AG10803 (cell line): ENCODE results near the gene VIPAS39.
A peak's percentile ranks its signal among the peaks of the same experiment; 100 is the strongest.

Source experiments
- DNase-seq: peaks from one replicate; pipeline ENCODE4 v3.0.0; 2010; ENCODE audit warnings: low read depth
- H3K4me3 ChIP-seq: 2 replicates; pipeline ENCODE4 v1.5.1; 2011; ENCODE audit warnings: mild to moderate bottlenecking, low read length, control low read depth
- TF ChIP-seq, protein P1 (sequence below): conservative IDR thresholded peaks from 2 replicates; pipeline ENCODE4 v1.5.1; 2011; ENCODE audit warnings: mild to moderate bottlenecking, low read length, control low read depth, inconsistent platforms

VIPAS39 gene

DNA sequence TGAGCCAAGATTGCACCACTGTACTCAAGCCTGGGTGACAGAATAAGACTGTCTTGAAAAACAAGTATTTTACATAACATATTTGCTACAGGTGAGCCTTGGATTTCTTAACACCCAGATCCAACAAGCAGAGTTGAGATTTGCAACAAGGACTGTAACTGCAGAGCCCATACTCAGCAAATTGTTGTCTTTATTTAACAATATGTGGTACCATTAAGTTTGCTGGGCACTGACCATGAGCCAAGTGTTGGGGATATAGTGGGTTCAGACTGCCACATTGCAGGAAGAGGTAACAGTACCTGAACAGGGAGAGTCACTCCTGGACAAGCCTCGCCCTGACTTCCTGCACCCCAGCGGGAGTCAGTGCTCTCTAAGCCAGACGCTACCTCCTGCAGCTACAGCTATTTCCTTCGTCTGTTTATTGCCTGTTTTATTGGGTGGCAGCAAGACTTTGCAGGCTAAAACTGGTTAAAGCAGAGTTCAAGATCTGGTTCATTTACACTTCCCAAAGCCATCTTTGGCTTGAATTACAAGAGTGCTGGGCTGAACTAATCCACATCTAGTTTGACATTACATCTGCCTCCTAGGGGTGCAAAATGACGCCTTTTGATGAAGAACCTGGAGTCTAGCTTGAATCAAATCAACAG is 12.9 kb upstream of the VIPAS39 start:
- no peak for DNase-seq
- TF ChIP-seq, protein P1, sequence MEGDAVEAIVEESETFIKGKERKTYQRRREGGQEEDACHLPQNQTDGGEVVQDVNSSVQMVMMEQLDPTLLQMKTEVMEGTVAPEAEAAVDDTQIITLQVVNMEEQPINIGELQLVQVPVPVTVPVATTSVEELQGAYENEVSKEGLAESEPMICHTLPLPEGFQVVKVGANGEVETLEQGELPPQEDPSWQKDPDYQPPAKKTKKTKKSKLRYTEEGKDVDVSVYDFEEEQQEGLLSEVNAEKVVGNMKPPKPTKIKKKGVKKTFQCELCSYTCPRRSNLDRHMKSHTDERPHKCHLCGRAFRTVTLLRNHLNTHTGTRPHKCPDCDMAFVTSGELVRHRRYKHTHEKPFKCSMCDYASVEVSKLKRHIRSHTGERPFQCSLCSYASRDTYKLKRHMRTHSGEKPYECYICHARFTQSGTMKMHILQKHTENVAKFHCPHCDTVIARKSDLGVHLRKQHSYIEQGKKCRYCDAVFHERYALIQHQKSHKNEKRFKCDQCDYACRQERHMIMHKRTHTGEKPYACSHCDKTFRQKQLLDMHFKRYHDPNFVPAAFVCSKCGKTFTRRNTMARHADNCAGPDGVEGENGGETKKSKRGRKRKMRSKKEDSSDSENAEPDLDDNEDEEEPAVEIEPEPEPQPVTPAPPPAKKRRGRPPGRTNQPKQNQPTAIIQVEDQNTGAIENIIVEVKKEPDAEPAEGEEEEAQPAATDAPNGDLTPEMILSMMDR, result no peak

DNA sequence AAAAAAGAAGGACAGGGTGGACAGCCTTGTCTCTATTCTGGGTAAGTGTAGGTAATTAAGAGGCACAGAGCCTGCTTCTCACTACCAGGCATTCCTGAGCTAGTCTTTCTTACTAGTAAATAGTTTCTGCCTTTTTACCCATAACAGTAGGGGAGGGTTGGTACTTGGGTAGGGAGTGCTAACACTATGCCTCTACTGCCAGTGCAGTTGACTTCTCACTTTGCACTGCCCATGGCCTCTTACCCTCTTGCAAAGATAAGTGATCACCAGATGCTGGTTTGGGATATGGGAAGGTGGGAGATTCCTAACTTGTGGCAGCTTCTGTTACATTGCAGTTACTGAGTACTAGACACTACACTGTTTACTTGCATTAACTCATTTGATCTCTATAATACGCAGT is 12.1 kb upstream of the VIPAS39 start:
- no peak for DNase-seq
- H3K4me3 ChIP-seq, result no peak overlapping the region
- TF ChIP-seq, protein P1, result no peak

More for the DNA sequence above, 12.9 kb upstream of the VIPAS39 start:
- no peak overlapping the region for H3K4me3 ChIP-seq

DNA sequence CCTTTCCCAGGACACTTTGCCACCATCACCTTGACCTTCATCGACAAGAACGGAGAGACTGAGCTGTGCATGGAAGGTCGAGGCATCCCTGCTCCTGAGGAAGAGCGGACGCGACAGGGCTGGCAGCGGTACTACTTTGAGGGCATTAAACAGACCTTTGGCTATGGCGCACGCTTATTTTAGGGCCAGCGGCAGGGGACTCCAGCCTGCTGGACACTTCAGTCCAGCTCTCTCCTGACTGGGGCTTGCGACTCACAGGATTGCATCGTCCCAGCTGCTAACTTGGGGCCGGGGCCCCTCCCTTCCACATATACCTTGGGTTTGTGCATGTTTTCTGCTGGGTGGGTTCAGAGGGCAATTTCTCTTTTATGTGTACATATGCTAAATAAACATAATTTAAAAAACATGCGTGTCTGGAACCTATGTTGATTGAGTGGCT is 11.7 kb upstream of the VIPAS39 start:
- TF ChIP-seq, protein P1, result no peak
- no peak overlapping the region for H3K4me3 ChIP-seq
- DNase-seq, result no peak

DNA sequence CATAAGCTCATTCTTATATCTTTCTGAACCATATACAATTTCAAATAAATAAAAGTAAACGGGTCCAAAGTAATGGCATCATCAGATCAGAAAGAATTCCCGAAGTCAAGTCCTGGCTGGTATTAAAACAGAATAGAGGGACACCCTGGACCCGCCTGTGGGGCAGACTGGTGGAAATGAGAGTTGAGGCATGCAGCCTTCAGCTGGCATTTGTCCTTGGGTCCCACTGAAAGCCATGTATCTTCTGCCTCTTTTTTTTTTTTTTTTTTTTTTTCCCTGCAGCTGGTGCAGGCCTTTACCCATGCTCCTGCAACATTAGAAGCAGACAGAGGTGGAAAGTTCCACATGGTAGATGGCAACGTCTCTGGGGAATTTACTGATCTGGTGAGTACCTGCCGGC is 10.4 kb upstream of the VIPAS39 start:
- no peak for DNase-seq
- H3K4me3 ChIP-seq, result no peak overlapping the region
- TF ChIP-seq, protein P1, result no peak

DNA sequence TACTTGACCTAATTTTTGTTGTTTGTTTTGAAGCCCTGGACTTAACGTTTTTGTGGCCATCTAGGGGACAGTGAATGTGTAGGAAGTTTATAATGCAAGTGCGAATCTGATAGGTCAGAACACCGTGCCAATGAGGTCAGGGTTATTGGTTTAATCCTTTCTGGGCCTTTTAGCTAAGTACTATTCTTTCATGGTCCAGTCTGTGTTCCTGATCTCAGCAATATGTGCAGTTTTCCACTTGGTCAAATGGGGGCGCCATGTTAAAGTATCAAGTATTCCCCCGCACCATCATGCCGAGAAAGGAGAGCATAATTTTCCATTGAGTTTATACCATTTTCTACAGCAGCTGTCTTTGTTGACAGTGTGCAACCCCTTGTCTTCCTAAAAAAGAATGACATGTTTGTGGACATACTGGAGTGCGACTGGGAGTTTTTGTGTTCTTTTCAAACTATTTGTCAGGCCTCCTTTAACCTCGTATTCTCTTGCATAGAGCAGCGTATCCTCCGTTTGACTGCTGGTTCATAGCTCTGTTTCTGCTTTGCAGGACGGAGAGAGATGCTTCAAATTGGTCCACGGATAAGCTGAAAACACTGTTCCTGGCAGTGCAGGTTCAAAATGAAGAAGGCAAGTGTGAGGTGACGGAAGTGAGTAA is 1.8 kb upstream of the VIPAS39 start:
- H3K4me3 ChIP-seq, result peak overlapping the region; percentile 90
- TF ChIP-seq, protein P1, result peak; percentile 77
- DNase-seq, result peak; percentile 72

DNA sequence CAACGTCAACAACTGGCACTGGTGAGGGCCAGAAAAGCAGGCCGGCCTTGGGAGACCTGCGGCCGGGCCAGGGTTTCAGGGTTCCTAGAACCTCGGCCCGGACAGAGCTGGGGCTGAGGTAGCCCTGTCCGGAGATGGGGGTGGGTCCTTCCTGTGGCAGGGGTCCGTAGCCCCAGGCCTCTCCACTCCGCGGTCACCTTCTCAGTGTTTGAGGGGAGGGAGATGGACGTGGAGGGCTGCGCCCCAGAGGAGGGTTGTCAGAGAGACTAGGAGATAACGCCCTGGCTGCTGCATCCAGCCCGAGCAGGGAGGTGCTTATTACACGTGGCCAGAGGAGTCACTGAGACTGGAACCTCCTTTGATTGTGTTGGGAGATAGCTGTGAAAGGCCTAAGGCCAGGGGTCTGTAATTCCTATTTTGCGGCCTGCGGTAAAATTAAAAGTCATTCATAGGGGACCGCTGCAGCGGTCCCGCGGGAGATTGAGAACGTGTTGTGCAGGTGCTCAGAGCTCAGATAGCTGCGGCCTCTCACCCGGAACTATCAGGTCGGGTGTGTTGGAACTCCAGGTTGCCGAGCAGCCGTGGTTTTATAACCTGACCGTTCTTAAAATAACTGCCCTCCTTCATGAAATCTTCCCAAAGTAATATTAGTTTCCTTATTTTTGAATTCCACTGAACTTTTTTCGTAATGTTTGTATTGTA is 999 bp upstream of the VIPAS39 start:
- TF ChIP-seq, protein P1, result no peak
- no peak for DNase-seq
- H3K4me3 ChIP-seq, result peak overlapping the region; percentile 90
